Ascending aorta (tissue), 2 donors: ENCODE results near the gene BCLAF1. TPM values are rescaled to one million over a fixed set of nuclear protein-coding genes. Genes with fewer than 3 reads are reported as not detected.
"Not testable (repeated sequence)": the region's sequence is repeated elsewhere in the genome, so short reads cannot be mapped to it uniquely, and the experiment has no call there.

Source experiments
- DNase-seq, 2 donors: peaks; one replicate each; pipeline ENCODE4 v3.0.0-alpha.2; 2019; ENCODE audit warnings: low spot score in 2 of 2
- H3K27ac ChIP-seq, 2 donors: fragments of 200-600 bp; sonication (generic); one replicate each; pipeline ENCODE4 v1.5.1; 2016 to 2017; ENCODE audit warnings: mild to moderate bottlenecking in 1 of 2
- H3K27me3 ChIP-seq: fragments of 200-600 bp; sonication (generic); one replicate; pipeline ENCODE4 v1.5.1; 2017
- H3K36me3 ChIP-seq, 2 donors: fragments of 200-600 bp; sonication (generic); one replicate each; pipeline ENCODE4 v1.5.1; 2016
- H3K4me1 ChIP-seq, 2 donors: fragments of 200-600 bp; sonication (generic); one replicate each; pipeline ENCODE4 v1.5.1; 2016 to 2017; ENCODE audit warnings: mild to moderate bottlenecking in 1 of 2
- H3K4me3 ChIP-seq, 2 donors: fragments of 200-600 bp; sonication (generic); one replicate each; pipeline ENCODE4 v1.5.1; 2016 to 2017; ENCODE audit warnings: mild to moderate bottlenecking in 1 of 2
- H3K9me3 ChIP-seq, 2 donors: fragments of 200-600 bp; sonication (generic); one replicate each; pipeline ENCODE4 v1.5.1; 2016
- CTCF ChIP-seq, 3 experiments: fragments of 200-600 bp in 2 of 3; fragments of 450-650 bp in 1 of 3; sonication (generic) in 2 of 3; IDR thresholded peaks; one replicate each; pipeline ENCODE4 v1.5.1; 2016 to 2019; ENCODE audit warnings: antibody characterized with exemption in 3 of 3, mild to moderate bottlenecking in 1 of 3, moderate library complexity in 1 of 3
- intact Hi-C: fragments of 100-400 bp; cut with DNase I; formaldehyde crosslinking; loops from one replicate; pipeline ENCODE4 v1.15.1; 2023
- total RNA-seq: library from RNA; depleted of rRNA; stranded (reverse); fragments of >200 nt; gene quantifications from one replicate; pipeline ENCODE4 v1.1.0, GENCODE V29; 2016

The BCLAF1 gene
- total RNA-seq, 1 donor from 2014 or later = 42.6 TPM

DNA sequence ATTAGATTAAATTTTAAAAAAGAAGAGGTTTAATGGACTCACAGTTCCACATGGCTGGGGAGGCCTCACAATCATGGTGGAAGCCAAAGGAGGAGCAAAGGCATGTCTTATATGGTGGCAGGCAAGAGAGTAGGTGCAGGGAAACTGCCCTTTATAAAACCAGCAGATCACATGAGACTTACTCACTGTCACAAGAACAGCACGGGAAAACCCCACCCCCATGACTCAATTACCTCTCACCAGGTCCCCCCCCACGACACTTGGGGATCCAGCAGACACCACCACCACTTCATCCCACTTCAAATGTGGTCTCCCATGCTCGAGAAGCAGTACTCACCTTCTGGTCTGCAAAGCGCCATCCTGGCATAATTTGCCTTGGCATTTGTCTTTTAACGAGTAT lies 64.2 kb downstream of the BCLAF1 start:
- intact Hi-C loops = loop anchor here (5.0 kb wide), 1 partner anchor 773 kb away; no protein-coding TSS in a partner anchor
- Histone ChIP-seq H3K36me3 (no peaks in the 10 kb centered on the region), H3K4me3 (no peak overlapping the region), H3K27ac (no peak overlapping the region), H3K27me3 (no peaks in the 10 kb centered on the region), H3K4me1 (no peaks in the 10 kb centered on the region), H3K9me3 (no peaks in the 10 kb centered on the region)
- no peak for DNase-seq
- TF ChIP-seq CTCF (IDR thresholded peaks at IDR 0.05) = no peak

- intact Hi-C loops = loop anchor here (5.0 kb wide), 1 partner anchor 773 kb away; no protein-coding TSS in a partner anchor
- DNase-seq, H3K36me3 ChIP-seq, H3K4me1 ChIP-seq, H3K27me3 ChIP-seq, H3K4me3 ChIP-seq, H3K9me3 ChIP-seq, H3K27ac ChIP-seq: not testable (repeated sequence)
These were observed 64.7 kb downstream of the BCLAF1 start for GRCh38 chr6:136224974-136225373.

DNA sequence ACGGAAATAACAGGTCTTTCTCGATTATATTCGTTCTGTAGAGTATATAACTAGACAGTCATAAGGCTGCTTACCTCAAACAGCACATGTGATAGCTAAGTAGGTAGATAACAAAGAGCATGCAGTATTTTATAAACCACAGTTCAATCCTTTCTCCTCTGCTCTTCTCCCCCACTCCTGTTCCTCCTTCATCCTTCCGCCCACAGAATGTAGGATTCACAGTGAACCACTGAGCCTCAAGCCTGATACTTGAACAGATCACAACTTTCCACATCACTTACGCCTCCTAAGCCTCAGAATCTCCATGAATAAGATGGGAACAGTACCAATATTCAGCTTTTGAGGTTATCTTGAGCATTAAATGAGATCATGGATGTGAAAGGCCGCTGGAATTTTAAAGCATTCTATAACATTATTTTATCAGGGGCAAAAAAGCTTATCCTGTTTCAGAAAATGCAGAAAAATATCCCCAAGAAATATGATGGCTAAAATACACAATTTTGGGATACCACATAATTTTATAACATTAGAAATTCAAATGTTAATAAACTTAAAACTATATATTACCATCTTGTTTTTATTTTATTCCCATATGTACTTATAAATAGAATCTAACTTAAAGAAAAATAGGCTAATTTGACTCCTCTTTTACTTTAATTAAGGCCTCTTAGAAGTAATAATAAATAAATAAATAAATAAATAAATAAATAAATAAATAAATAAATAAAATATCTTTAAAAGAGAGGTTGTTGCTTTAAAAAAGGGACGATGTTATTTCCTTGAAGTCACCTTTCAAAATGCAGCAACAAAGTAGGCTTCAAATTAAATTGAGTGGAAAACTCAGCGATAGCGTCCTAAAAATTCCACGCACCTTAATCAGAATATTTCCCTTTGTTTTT lies 72.9 kb downstream of the BCLAF1 start:
- Histone ChIP-seq H3K4me1 (no peaks in the 10 kb centered on the region), H3K4me3 (no peak overlapping the region), H3K36me3 (no peaks in the 10 kb centered on the region), H3K9me3 (no peaks in the 10 kb centered on the region), H3K27ac (no peak overlapping the region), H3K27me3 (no peaks in the 10 kb centered on the region)
- DNase-seq = no peak
- intact Hi-C loops = no loop called here
- TF ChIP-seq CTCF (IDR thresholded peaks at IDR 0.05) = no peak

GRCh38 chr6:136213853-136214252 lies 75.8 kb downstream of the BCLAF1 start:
- TF ChIP-seq CTCF (IDR thresholded peaks at IDR 0.05) = no peak
- Histone ChIP-seq H3K4me3 (no peak overlapping the region), H3K27me3 (no peaks in the 10 kb centered on the region), H3K4me1 (no peaks in the 10 kb centered on the region), H3K9me3 (no peaks in the 10 kb centered on the region), H3K36me3 (no peaks in the 10 kb centered on the region), H3K27ac (no peak overlapping the region)
- DNase-seq = no peak
- intact Hi-C loops = no loop called here

- intact Hi-C loops = no loop called here
- TF ChIP-seq CTCF (IDR thresholded peaks at IDR 0.05) = no peak
- Histone ChIP-seq H3K9me3 (no peaks in the 10 kb centered on the region), H3K36me3 (no peaks in the 10 kb centered on the region), H3K27me3 (no peaks in the 10 kb centered on the region), H3K27ac (no peak overlapping the region), H3K4me3 (no peak overlapping the region), H3K4me1 (no peaks in the 10 kb centered on the region)
- no peak for DNase-seq
These were observed 76.6 kb downstream of the BCLAF1 start for GRCh38 chr6:136213012-136213539.

GRCh38 chr6:136212608-136213007 lies 77.0 kb downstream of the BCLAF1 start:
- Histone ChIP-seq H3K9me3 (no peaks in the 10 kb centered on the region), H3K4me1 (no peaks in the 10 kb centered on the region), H3K4me3 (no peak overlapping the region), H3K27ac (no peak overlapping the region), H3K27me3 (no peaks in the 10 kb centered on the region), H3K36me3 (no peaks in the 10 kb centered on the region)
- intact Hi-C loops = no loop called here
- DNase-seq = no peak
- TF ChIP-seq CTCF (IDR thresholded peaks at IDR 0.05) = no peak
